HFFc6 (cell line): ENCODE data around the gene GIMAP4. TPM values are rescaled to one million over a fixed set of nuclear protein-coding genes. Genes with fewer than 3 reads are reported as not detected.
"Not testable (repeated sequence)": the region's sequence is repeated elsewhere in the genome, so short reads cannot be mapped to it uniquely, and the experiment has no call there.

ENCODE experiments used
- DNase-seq: peaks from one replicate; pipeline ENCODE4 v3.0.0-alpha.2; 2018
- H3K27ac Mint-ChIP-seq: 2 replicates; pipeline ENCODE4 v1.8.0; 2020; ENCODE audit warnings: mild to moderate bottlenecking, mixed read lengths
- H3K27me3 Mint-ChIP-seq: 2 replicates; pipeline ENCODE4 v1.8.0; 2021; ENCODE audit warnings: mild to moderate bottlenecking, moderate library complexity, mixed read lengths; ENCODE audit not compliant: insufficient read depth
- H3K36me3 Mint-ChIP-seq: 2 replicates; pipeline ENCODE4 v1.8.0; 2021; ENCODE audit warnings: low read depth, mixed read lengths
- H3K4me1 Mint-ChIP-seq: 2 replicates; pipeline ENCODE4 v1.8.0; 2020; ENCODE audit warnings: low read depth, mixed read lengths
- H3K4me3 Mint-ChIP-seq: 2 replicates; pipeline ENCODE4 v1.8.0; 2020; ENCODE audit warnings: mild to moderate bottlenecking, moderate library complexity, mixed read lengths
- H3K9me3 Mint-ChIP-seq: 2 replicates; pipeline ENCODE4 v1.8.0; 2020; ENCODE audit warnings: mild to moderate bottlenecking, mixed read lengths
- long read RNA-seq: library from polyadenylated mRNA; unstranded; transcript quantifications from one replicate; pipeline ENCODE4 v2.0.0, GENCODE V29; 2019
- total RNA-seq, 6 experiments: library from RNA; stranded (reverse); fragmentation: NEBNext Ultra II Directional; extraction: Animal tissue kit (Norgen Biotek cat#: 25700); gene quantifications; 2 replicates in 1 of 6; 3 replicates in 5 of 6; pipeline ENCODE4 v1.2.3, GENCODE V29; 2021
- TF ChIP-seq, protein P1 (sequence below): fragments of 200-600 bp; sonication (generic); IDR thresholded peaks from 2 replicates; pipeline ENCODE4 v1.5.0; 2021; ENCODE audit warnings: antibody characterized with exemption, mild to moderate bottlenecking

The GIMAP4 gene
- total RNA-seq = not detected
- long read RNA-seq = 0 reads

DNA sequence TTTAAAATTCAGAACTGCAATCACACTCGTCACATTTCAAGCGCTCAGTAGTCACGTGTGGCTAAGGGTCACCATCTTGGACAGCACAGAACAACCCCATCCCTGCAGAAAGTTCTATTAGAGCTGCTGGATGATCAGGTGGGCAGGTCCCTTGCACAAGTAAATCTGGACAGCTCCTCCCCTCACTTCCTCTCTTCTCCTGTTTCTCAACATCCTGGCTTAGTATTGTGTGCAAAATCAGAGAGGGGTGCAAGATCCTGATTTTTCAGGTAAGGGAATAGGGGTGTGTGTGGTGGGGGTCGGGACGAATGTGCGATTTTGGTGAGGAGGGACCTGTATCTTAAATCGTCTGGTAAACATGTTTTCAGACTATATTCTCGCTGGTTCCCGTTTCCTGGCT, at the start of gene GIMAP4:
Gene GIMAP4 (plus strand): TSS at position 222 of the 400 bp plus-strand sequence. CDS start 2,512 bp downstream, outside the sequence.
- H3K9me3 Mint-ChIP-seq = peaks cover 40% of the 10 kb centered on the region
- no peaks in the 10 kb centered on the region for H3K36me3 Mint-ChIP-seq
- no peak within 1 kb of the TSS for H3K27ac Mint-ChIP-seq
- no peaks in the 10 kb centered on the region; the same call in 1 of the 2 replicates for H3K27me3 Mint-ChIP-seq
- no peak within 1 kb of the TSS for H3K4me3 Mint-ChIP-seq
- TF ChIP-seq, protein P1, sequence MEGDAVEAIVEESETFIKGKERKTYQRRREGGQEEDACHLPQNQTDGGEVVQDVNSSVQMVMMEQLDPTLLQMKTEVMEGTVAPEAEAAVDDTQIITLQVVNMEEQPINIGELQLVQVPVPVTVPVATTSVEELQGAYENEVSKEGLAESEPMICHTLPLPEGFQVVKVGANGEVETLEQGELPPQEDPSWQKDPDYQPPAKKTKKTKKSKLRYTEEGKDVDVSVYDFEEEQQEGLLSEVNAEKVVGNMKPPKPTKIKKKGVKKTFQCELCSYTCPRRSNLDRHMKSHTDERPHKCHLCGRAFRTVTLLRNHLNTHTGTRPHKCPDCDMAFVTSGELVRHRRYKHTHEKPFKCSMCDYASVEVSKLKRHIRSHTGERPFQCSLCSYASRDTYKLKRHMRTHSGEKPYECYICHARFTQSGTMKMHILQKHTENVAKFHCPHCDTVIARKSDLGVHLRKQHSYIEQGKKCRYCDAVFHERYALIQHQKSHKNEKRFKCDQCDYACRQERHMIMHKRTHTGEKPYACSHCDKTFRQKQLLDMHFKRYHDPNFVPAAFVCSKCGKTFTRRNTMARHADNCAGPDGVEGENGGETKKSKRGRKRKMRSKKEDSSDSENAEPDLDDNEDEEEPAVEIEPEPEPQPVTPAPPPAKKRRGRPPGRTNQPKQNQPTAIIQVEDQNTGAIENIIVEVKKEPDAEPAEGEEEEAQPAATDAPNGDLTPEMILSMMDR = no peak
- no peak for DNase-seq
- H3K4me1 Mint-ChIP-seq = no peaks in the 10 kb centered on the region

DNA sequence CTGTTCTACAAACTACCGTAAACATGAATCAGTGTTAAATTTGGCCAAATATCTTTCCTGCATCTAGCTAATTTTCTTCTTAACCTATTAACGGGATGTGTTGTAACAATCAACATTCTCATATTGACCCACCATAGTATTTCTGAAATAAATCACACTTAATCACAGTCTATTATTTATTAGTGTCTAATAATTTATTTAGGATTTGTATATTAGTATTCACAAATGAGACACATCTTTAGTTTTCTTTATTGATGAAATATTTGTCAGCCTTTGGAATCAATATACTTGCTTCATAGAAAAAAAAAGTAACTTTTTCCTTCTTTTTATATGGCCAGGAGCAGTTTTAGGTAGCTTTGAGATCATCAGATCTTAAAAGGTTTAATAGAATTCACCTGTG, 47.9 kb upstream of the GIMAP4 start:
- Mint-ChIP-seq H3K27ac (no peak overlapping the region), H3K4me3 (no peak overlapping the region), H3K27me3 (no peaks in the 10 kb centered on the region), H3K9me3 (peaks cover 17% of the 10 kb centered on the region), H3K4me1 (no peaks in the 10 kb centered on the region), H3K36me3 (no peaks in the 10 kb centered on the region)
- no peak for DNase-seq
- TF ChIP-seq, protein P1 = no peak

DNA sequence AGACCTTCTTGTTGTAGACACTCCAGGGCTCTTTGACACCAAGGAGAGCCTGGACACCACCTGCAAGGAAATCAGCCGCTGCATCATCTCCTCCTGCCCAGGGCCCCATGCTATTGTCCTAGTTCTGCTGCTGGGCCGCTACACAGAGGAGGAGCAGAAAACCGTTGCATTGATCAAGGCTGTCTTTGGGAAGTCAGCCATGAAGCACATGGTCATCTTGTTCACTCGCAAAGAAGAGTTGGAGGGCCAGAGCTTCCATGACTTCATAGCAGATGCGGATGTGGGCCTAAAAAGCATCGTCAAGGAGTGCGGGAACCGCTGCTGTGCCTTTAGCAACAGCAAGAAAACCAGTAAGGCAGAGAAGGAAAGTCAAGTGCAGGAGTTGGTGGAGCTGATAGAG, 47.0 kb upstream of the GIMAP4 start:
- Mint-ChIP-seq H3K4me3 (no peak overlapping the region), H3K27ac (no peak overlapping the region), H3K9me3 (peaks cover 17% of the 10 kb centered on the region), H3K36me3 (no peaks in the 10 kb centered on the region), H3K27me3 (no peaks in the 10 kb centered on the region), H3K4me1 (no peaks in the 10 kb centered on the region)
- TF ChIP-seq, protein P1 = no peak
- no peak for DNase-seq

DNA sequence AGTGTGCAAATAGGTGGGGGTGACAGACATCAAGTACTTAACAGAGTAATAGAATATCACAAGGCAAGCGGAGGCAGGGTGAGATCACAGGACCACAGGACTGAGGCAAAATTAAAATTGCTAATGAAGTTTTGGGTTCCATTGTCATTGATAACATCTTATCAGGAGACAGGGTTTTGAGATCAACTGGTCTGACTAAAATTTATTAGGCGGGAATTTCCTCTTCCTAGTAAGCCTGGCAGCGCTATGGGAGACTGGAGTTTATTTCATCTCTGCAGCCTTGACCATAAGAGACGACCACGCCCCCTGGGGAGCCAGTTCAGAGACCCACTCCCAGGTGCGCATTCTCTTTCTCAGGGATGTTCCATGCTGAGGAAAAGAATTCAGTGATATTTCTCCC, 44.3 kb upstream of the GIMAP4 start:
- H3K4me1 Mint-ChIP-seq, DNase-seq, H3K36me3 Mint-ChIP-seq, H3K27me3 Mint-ChIP-seq, H3K27ac Mint-ChIP-seq, H3K4me3 Mint-ChIP-seq: not testable (repeated sequence)
- peaks cover 33% of the 10 kb centered on the region for H3K9me3 Mint-ChIP-seq

DNA sequence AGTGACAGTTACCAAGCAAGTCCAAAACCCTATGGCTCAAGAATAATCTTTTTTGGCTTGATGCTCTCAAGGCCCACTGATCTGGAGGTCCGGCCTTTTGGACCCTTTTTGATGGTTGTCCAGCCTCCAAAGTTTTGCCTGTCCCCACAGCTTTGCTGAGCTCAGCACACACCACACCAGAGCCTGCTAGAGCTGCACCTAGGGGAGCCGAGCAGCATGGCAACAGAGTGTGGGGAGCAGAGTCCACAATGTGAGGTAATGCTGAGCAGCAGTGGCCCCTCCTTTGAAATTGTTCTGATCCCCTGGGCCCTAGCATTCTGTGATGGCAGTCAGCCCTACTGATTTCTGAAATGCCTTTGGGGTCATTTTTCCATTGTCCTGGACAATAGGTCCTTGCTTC, 43.2 kb upstream of the GIMAP4 start:
- no peak for DNase-seq
- Mint-ChIP-seq H3K36me3 (no peaks in the 10 kb centered on the region), H3K27me3 (no peaks in the 10 kb centered on the region), H3K27ac (no peak overlapping the region), H3K9me3 (peaks cover 40% of the 10 kb centered on the region), H3K4me1 (no peaks in the 10 kb centered on the region), H3K4me3 (no peak overlapping the region)
- TF ChIP-seq, protein P1 = no peak

DNA sequence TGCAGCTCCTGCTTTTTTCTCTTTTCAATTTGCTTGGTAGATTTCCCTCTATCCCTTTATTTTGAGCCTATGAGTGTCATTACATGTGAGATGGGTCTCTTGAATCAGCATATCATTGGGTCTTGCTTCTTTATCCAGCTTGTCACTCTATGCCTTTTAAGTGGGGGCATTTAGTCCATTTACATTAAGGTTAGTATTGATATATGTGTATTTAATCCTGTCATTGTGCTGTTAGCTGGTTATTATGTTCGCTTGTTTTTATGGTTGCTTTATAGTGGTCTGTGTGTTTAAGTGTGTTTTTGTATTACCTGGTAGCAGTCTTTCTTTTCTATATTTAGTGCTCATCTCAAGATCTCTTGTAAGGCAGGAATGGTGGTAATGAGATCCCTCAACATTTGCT, 35.5 kb upstream of the GIMAP4 start:
- Mint-ChIP-seq H3K27ac (no peak overlapping the region), H3K36me3 (no peaks in the 10 kb centered on the region), H3K4me3 (no peak overlapping the region), H3K4me1 (no peaks in the 10 kb centered on the region), H3K27me3 (no peaks in the 10 kb centered on the region; the same call in 1 of the 2 replicates), H3K9me3 (peaks cover 62% of the 10 kb centered on the region)
- DNase-seq = no peak
- TF ChIP-seq, protein P1 = no peak
